ENCODE measurements around the gene MAT1A. TPM values are rescaled to one million over a fixed set of nuclear protein-coding genes. Genes with fewer than 3 reads are reported as not detected.
"Not testable (repeated sequence)": the region's sequence is repeated elsewhere in the genome, so short reads cannot be mapped to it uniquely, and the experiment has no call there.

The MAT1A gene
- total RNA-seq, 1 experiment from 2014 or later = 3.4 TPM

- no TSS peak for BruUV-seq (replicated peaks)
- Histone ChIP-seq H3K27me3 (replicated peaks; ENCODE audit: control insufficient read depth, insufficient read depth, low read length) (no peaks in the 10 kb centered on the region), H3K36me3 (ENCODE audit: control insufficient read depth, insufficient read depth, low read length) (no peaks in the 10 kb centered on the region), H3K4me1 (no peaks in the 10 kb centered on the region), H3K4me3 (ENCODE audit: low read depth, low read length) (no peak overlapping the region), H3K9me3 (no peaks in the 10 kb centered on the region)
- ChIA-PET POLR2A (no interaction called here), CTCF (no interaction called here)
- H3K27ac Mint-ChIP-seq (ENCODE audit: unreplicated experiment) = no peak overlapping the region
- no peaks in the 10 kb centered on the region for H3K4me1 Mint-ChIP-seq (ENCODE audit: low read depth, unreplicated experiment)
- no peak overlapping the region for H3K4me3 Mint-ChIP-seq (ENCODE audit: unreplicated experiment)
- H3K27me3 Mint-ChIP-seq (ENCODE audit: insufficient read depth, unreplicated experiment) = no peaks in the 10 kb centered on the region
- DNase-seq = no peak
- no peaks in the 10 kb centered on the region for H3K36me3 Mint-ChIP-seq (ENCODE audit: insufficient read depth, unreplicated experiment)
- intact Hi-C loops (cut with micrococcal nuclease; ENCODE audit: unreplicated experiment) = no loop called here
- H3K9me3 Mint-ChIP-seq (ENCODE audit: unreplicated experiment) = peaks cover 7% of the 10 kb centered on the region
- TF ChIP-seq CTCF (IDR thresholded peaks at IDR 0.05; ENCODE audit: insufficient read depth in 1 of 2, low read depth in 1 of 2, low read length in 1 of 2, severe bottlenecking in 1 of 2, unreplicated experiment in 1 of 2) = no peak
These were observed 25.9 kb upstream of the MAT1A start for GRCh38 chr10:80315391-80315790.

- no peak overlapping the region for H3K4me3 ChIP-seq (ENCODE audit: low read depth, low read length)
- DNase-seq = no peak
- no TSS peak for BruUV-seq (replicated peaks)
- CTCF ChIA-PET = no interaction called here
- H3K9me3 ChIP-seq = no peaks in the 10 kb centered on the region
- no peaks in the 10 kb centered on the region for H3K4me1 Mint-ChIP-seq (ENCODE audit: low read depth, unreplicated experiment)
- H3K27me3 Mint-ChIP-seq (ENCODE audit: insufficient read depth, unreplicated experiment) = no peaks in the 10 kb centered on the region
- no peaks in the 10 kb centered on the region for H3K4me1 ChIP-seq
- H3K27ac Mint-ChIP-seq (ENCODE audit: unreplicated experiment) = no peak overlapping the region
- intact Hi-C loops (cut with micrococcal nuclease; ENCODE audit: unreplicated experiment) = no loop called here
- POLR2A ChIA-PET = no interaction called here
- H3K27me3 ChIP-seq (replicated peaks; ENCODE audit: control insufficient read depth, insufficient read depth, low read length) = no peaks in the 10 kb centered on the region
- H3K9me3 Mint-ChIP-seq (ENCODE audit: unreplicated experiment) = peaks cover 9% of the 10 kb centered on the region
- H3K36me3 Mint-ChIP-seq (ENCODE audit: insufficient read depth, unreplicated experiment) = no peaks in the 10 kb centered on the region
- no peaks in the 10 kb centered on the region for H3K36me3 ChIP-seq (ENCODE audit: control insufficient read depth, insufficient read depth, low read length)
- TF ChIP-seq CTCF (IDR thresholded peaks at IDR 0.05; ENCODE audit: insufficient read depth in 1 of 2, low read depth in 1 of 2, low read length in 1 of 2, severe bottlenecking in 1 of 2, unreplicated experiment in 1 of 2) = no peak
- H3K4me3 Mint-ChIP-seq (ENCODE audit: unreplicated experiment) = no peak overlapping the region
These were observed 24.1 kb upstream of the MAT1A start for GRCh38 chr10:80313523-80313922.

- H3K4me1 ChIP-seq; H3K36me3 ChIP-seq (ENCODE audit: control insufficient read depth, insufficient read depth, low read length); H3K4me3 Mint-ChIP-seq (ENCODE audit: unreplicated experiment); H3K27me3 Mint-ChIP-seq (ENCODE audit: insufficient read depth, unreplicated experiment); H3K4me1 Mint-ChIP-seq (ENCODE audit: low read depth, unreplicated experiment); BruUV-seq (replicated peaks); intact Hi-C loops (cut with micrococcal nuclease; ENCODE audit: unreplicated experiment); POLR2A ChIA-PET; H3K27ac Mint-ChIP-seq (ENCODE audit: unreplicated experiment); H3K27me3 ChIP-seq (replicated peaks; ENCODE audit: control insufficient read depth, insufficient read depth, low read length); H3K9me3 Mint-ChIP-seq (ENCODE audit: unreplicated experiment); H3K9me3 ChIP-seq; DNase-seq; H3K4me3 ChIP-seq (ENCODE audit: low read depth, low read length); CTCF ChIA-PET; H3K36me3 Mint-ChIP-seq (ENCODE audit: insufficient read depth, unreplicated experiment): not testable (repeated sequence)
These were observed 16.5 kb upstream of the MAT1A start for GRCh38 chr10:80305989-80306388.

- no TSS peak for BruUV-seq (replicated peaks)
These were observed 7.5 kb upstream of the MAT1A start for GRCh38 chr10:80296942-80297341.

More at GRCh38 chr10:80296942-80297341, 7.5 kb upstream of the MAT1A start:
- Mint-ChIP-seq H3K27me3 (ENCODE audit: insufficient read depth, unreplicated experiment) (no peaks in the 10 kb centered on the region), H3K27ac (ENCODE audit: unreplicated experiment) (no peak overlapping the region), H3K4me3 (ENCODE audit: unreplicated experiment) (no peak overlapping the region), H3K9me3 (ENCODE audit: unreplicated experiment) (peaks cover 28% of the 10 kb centered on the region), H3K4me1 (ENCODE audit: low read depth, unreplicated experiment) (no peaks in the 10 kb centered on the region), H3K36me3 (ENCODE audit: insufficient read depth, unreplicated experiment) (no peaks in the 10 kb centered on the region)
- H3K4me1 ChIP-seq = peaks cover 3% of the 10 kb centered on the region; the same call in 1 of the 2 replicates
- POLR2A ChIA-PET = no interaction called here
- no peak overlapping the region for H3K4me3 ChIP-seq (ENCODE audit: low read depth, low read length)
- CTCF ChIA-PET = no interaction called here
- H3K27me3 ChIP-seq (replicated peaks; ENCODE audit: control insufficient read depth, insufficient read depth, low read length) = no peaks in the 10 kb centered on the region
- no peak for TF ChIP-seq CTCF (IDR thresholded peaks at IDR 0.05; ENCODE audit: insufficient read depth in 1 of 2, low read depth in 1 of 2, low read length in 1 of 2, severe bottlenecking in 1 of 2, unreplicated experiment in 1 of 2)
- peaks cover 4% of the 10 kb centered on the region; the same call in 1 of the 2 replicates for H3K9me3 ChIP-seq
- no peaks in the 10 kb centered on the region for H3K36me3 ChIP-seq (ENCODE audit: control insufficient read depth, insufficient read depth, low read length)
- DNase-seq = no peak
- intact Hi-C loops (cut with micrococcal nuclease; ENCODE audit: unreplicated experiment) = no loop called here

All from Caco-2 (cell line).